GM12878 (cell line): ENCODE results near the gene PRR16. TPM values are rescaled to one million over a fixed set of nuclear protein-coding genes. Genes with fewer than 3 reads are reported as not detected.

ENCODE experiments used
- ATAC-seq: fragments of 200-7000 bp; cut with Tn5 transposase; 3 replicates; pipeline ENCODE4 v1.9.1; 2020; ENCODE audit warnings: mild to moderate bottlenecking, moderate library complexity
- BruUV-seq: library from RNA; stranded (reverse); fragments of 400-500 nt; replicated peaks from 2 replicates; lab custom pipeline; 2021; lab: Mats Ljungman, UMichigan
- CTCF ChIA-PET: fragments of 300-600 bp; sonication (Branson Sonifier 250); formaldehyde crosslinking; extraction: SDS; loops from one replicate; lab custom pipeline; 2021; ENCODE audit warnings: inconsistent platforms; lab: Yijun Ruan, JAX
- POLR2A ChIA-PET: fragments of 350-600 bp; formaldehyde crosslinking; extraction: SDS; loops from one replicate; lab custom pipeline; 2021; ENCODE audit warnings: inconsistent platforms; lab: Charles Lee
- RAD21 ChIA-PET: fragments of 300-600 bp; sonication (Branson Sonifier 250); formaldehyde crosslinking; loops from one replicate; lab custom pipeline; 2023; ENCODE audit warnings: antibody characterized with exemption; ENCODE audit not compliant: unreplicated experiment; lab: Charles Lee
- SMC1A ChIA-PET: fragments of 300-600 bp; sonication (Branson Sonifier 250); formaldehyde crosslinking; loops from one replicate; lab custom pipeline; 2023; ENCODE audit not compliant: unreplicated experiment, uncharacterized antibody; lab: Charles Lee
- DNase-seq: peaks from one replicate; pipeline ENCODE4 v3.0.0-alpha.2; 2011; ENCODE audit warnings: low read depth, low spot score
- FAIRE-seq: peaks from 3 replicates; lab custom pipeline; 2011; peaks lifted over from hg19 to GRCh38; lab: Jason Lieb, UNC
- H2AFZ ChIP-seq: 2 replicates; pipeline ENCODE4 v1.6.0; 2011; ENCODE audit warnings: low read depth, low read length, control low read depth; ENCODE audit not compliant: control insufficient read depth
- H3K27ac ChIP-seq: 2 replicates; pipeline ENCODE4 v1.5.1; 2011; ENCODE audit warnings: control low read depth; ENCODE audit not compliant: control insufficient read depth, insufficient read depth
- H3K27me3 ChIP-seq, 2 experiments: replicated peaks in 1 of 2; 2 replicates each; pipeline versions ENCODE4 v1.6.0 to v1.6.1; 2011; ENCODE audit warnings: low read length in 1 of 2; ENCODE audit not compliant: control insufficient read depth in 2 of 2, insufficient read depth in 2 of 2
- H3K36me3 ChIP-seq, 2 experiments: 2 replicates each; pipeline ENCODE4 v1.5.1; 2011; ENCODE audit warnings: low read length in 1 of 2; ENCODE audit not compliant: control insufficient read depth in 2 of 2, insufficient read depth in 2 of 2
- H3K4me1 ChIP-seq: 2 replicates; pipeline ENCODE4 v1.6.1; 2011; ENCODE audit warnings: mild to moderate bottlenecking, low read length, moderate library complexity, mixed read lengths; ENCODE audit not compliant: control insufficient read depth, insufficient read depth
- H3K4me2 ChIP-seq: 2 replicates; pipeline ENCODE4 v1.6.0; 2011; ENCODE audit warnings: control low read depth; ENCODE audit not compliant: control insufficient read depth, insufficient read depth
- H3K4me3 ChIP-seq: fragments of 200-600 bp; sonication (generic); 2 replicates; pipeline ENCODE4 v1.5.1; 2016
- H3K79me2 ChIP-seq: 2 replicates; pipeline ENCODE4 v1.6.0; 2011; ENCODE audit warnings: low read length; ENCODE audit not compliant: control insufficient read depth, insufficient read depth
- H3K9ac ChIP-seq: 2 replicates; pipeline ENCODE4 v1.8.0; 2011; ENCODE audit warnings: low read length, control low read depth, mixed read lengths; ENCODE audit not compliant: control insufficient read depth, insufficient read depth
- H3K9me3 ChIP-seq: replicated peaks from 3 replicates; pipeline ENCODE4 v1.5.1; 2011; ENCODE audit warnings: mild to moderate bottlenecking, low read length; ENCODE audit not compliant: control insufficient read depth, insufficient read depth
- H4K20me1 ChIP-seq: 2 replicates; pipeline ENCODE4 v1.6.0; 2011; ENCODE audit not compliant: control insufficient read depth, insufficient read depth
- CBX5 ChIP-seq: sonication (generic); IDR thresholded peaks from 2 replicates; pipeline ENCODE4 v1.6.1; 2016; ENCODE audit warnings: low read depth, moderate library complexity, mild to moderate bottlenecking, inconsistent platforms
- HDAC6 ChIP-seq: fragments of 200-600 bp; sonication (generic); IDR thresholded peaks from one replicate; pipeline ENCODE4 v1.8.0; 2017; ENCODE audit warnings: antibody characterized with exemption; ENCODE audit not compliant: unreplicated experiment
- JUNB ChIP-seq: IDR thresholded peaks from 2 replicates; pipeline ENCODE4 v1.6.1; 2016; ENCODE audit warnings: antibody characterized with exemption, mild to moderate bottlenecking
- NFIC ChIP-seq: IDR thresholded peaks from 2 replicates; pipeline ENCODE4 v1.6.1; 2012; ENCODE audit warnings: low read depth, mild to moderate bottlenecking, inconsistent platforms, low read length, moderate library complexity
- NFYA ChIP-seq: IDR thresholded peaks from 2 replicates; pipeline ENCODE4 v1.6.1; 2011; ENCODE audit warnings: low read depth, mild to moderate bottlenecking, low read length, improper control_type of control experiment, borderline replicate concordance
- NR2C2 ChIP-seq: IDR thresholded peaks from 2 replicates; pipeline ENCODE4 v1.6.1; 2011; ENCODE audit warnings: borderline replicate concordance, low read depth; ENCODE audit not compliant: control insufficient read depth, insufficient read length
- RAD51 ChIP-seq: fragments of 450-650 bp; IDR thresholded peaks from 2 replicates; pipeline ENCODE4 v1.6.1; 2016; ENCODE audit warnings: moderate library complexity, mild to moderate bottlenecking, inconsistent platforms
- RB1 ChIP-seq: fragments of 450-650 bp; formaldehyde crosslinking; IDR thresholded peaks from 2 replicates; pipeline ENCODE4 v1.6.1; 2017; ENCODE audit warnings: mild to moderate bottlenecking, borderline replicate concordance
- TARDBP ChIP-seq: IDR thresholded peaks from 2 replicates; pipeline ENCODE4 v1.6.1; 2016; ENCODE audit warnings: borderline replicate concordance
- WGBS: methylation state at CpG from one replicate; pipeline ENCODE4 v1.1.6; 2016; ENCODE audit warnings: low lambda C conversion rate; ENCODE audit not compliant: insufficient replicate concordance, insufficient coverage; ENCODE audit errors: missing lambda C conversion rate; 5-methylcytosine and 5-hydroxymethylcytosine counted together
- in situ Hi-C: fragments of 300-500 bp; cut with MboI; formaldehyde crosslinking; loops from 9 replicates; pipeline ENCODE4 v1.14.3; 2018; ENCODE audit warnings: mixed read lengths
- intact Hi-C: fragments of 100-400 bp; cut with micrococcal nuclease; formaldehyde crosslinking; loops from one replicate; pipeline ENCODE4 v1.14.2; 2022; ENCODE audit not compliant: unreplicated experiment
- polyA plus RNA-seq, 11 experiments: library from polyadenylated mRNA; depleted of rRNA in 4 of 11; unstranded in 6 of 11; stranded (reverse) in 5 of 11; fragments of >200 nt; fragmentation: Nextera tagmentation in 4 of 11; fragmentation: Illumina TruSeq in 1 of 11; extraction: Ambion mirVana in 4 of 11; extraction: Trizol in 1 of 11; gene quantifications; 1 replicate in 1 of 11; 2 replicates in 10 of 11; pipeline versions ENCODE4 v1.2.1 to v1.2.3, GENCODE V29; 2011 to 2016; ENCODE audit warnings: inconsistent platforms in 2 of 11, missing spikeins in 2 of 11, low read depth in 1 of 11
- total RNA-seq, 4 experiments: library from RNA; depleted of rRNA in 3 of 4; stranded (reverse); fragments of >200 nt in 3 of 4; fragmentation: Illumina TruSeq in 1 of 4; extraction: Trizol in 1 of 4; gene quantifications; 2 replicates each; pipeline versions ENCODE4 v1.2.1 to v1.2.3, GENCODE V29; 2013 to 2021
- TF ChIP-seq, protein P1 (sequence below): fragments of 450-650 bp; IDR thresholded peaks from 2 replicates; pipeline ENCODE4 v1.6.1; 2017; ENCODE audit warnings: mild to moderate bottlenecking, low read depth, inconsistent platforms; ENCODE audit not compliant: poor library complexity, severe bottlenecking
- TF ChIP-seq, protein P2 (sequence below), 3 experiments: IDR thresholded peaks in 2 of 3; conservative IDR thresholded peaks in 1 of 3; 2 replicates each; pipeline ENCODE4 v1.5.1; 2011; ENCODE audit warnings: low read depth in 3 of 3, low read length in 3 of 3, mild to moderate bottlenecking in 3 of 3, control low read depth in 2 of 3, moderate library complexity in 2 of 3, inconsistent platforms in 1 of 3, mixed read lengths in 1 of 3; ENCODE audit not compliant: control insufficient read depth in 2 of 3, insufficient read depth in 1 of 3; ENCODE audit errors: extremely low read depth in 1 of 3
- TF ChIP-seq, protein P3 (sequence below): IDR thresholded peaks from 2 replicates; pipeline ENCODE4 v1.6.1; 2012; ENCODE audit warnings: low read length, inconsistent platforms
- TF ChIP-seq, protein P4 (sequence below): IDR thresholded peaks from 2 replicates; pipeline ENCODE4 v1.6.1; 2012; ENCODE audit warnings: low read depth, low read length, improper control_type of control experiment
- TF ChIP-seq, protein P5 (sequence below): fragments of 450-650 bp; IDR thresholded peaks from 2 replicates; pipeline ENCODE4 v1.6.1; 2017; ENCODE audit warnings: mild to moderate bottlenecking, moderate library complexity

Gene PRR16
- total and polyA plus RNA-seq, 10 of the 15 experiments (the other 5 are each of a cell fraction or from before 2014, with no cell fraction given), result not detected

DNA sequence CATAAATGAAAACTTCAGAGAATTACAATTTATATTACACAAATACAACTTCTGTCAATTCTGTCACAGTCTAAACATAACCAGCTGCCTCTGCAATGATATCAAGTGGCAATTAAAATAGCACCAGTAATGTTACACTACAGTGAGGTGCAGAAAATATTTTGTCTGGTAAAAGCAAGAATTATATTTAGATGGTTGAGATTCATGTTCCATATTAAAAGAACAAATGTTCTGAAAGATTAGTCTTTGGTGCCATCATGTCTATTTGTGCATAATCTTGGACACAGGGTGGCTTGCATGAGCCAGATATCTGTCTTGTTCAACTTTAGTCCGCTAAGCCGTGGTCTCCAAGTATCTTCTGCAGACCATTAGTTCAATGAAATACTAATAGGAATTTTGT lies 29.0 kb upstream of the PRR16 start:
- Histone ChIP-seq H3K36me3 (no peaks in the 10 kb centered on the region), H3K79me2 (no peaks in the 10 kb centered on the region), H2AFZ (no peak overlapping the region), H3K27ac (no peak overlapping the region), H3K9me3 (no peaks in the 10 kb centered on the region), H3K4me2 (no peak overlapping the region), H3K27me3 (no peaks in the 10 kb centered on the region), H4K20me1 (no peaks in the 10 kb centered on the region), H3K4me3 (no peak overlapping the region), H3K9ac (no peak overlapping the region), H3K4me1 (no peaks in the 10 kb centered on the region)
- ChIA-PET CTCF (no interaction called here), RAD21 (no interaction called here), SMC1A (no interaction called here), POLR2A (no interaction called here)
- ATAC-seq (no peak), FAIRE-seq (no peak), DNase-seq (no peak)
- BruUV-seq, result no TSS peak
- in situ Hi-C loops (no loop called here), intact Hi-C loops (no loop called here)
- WGBS, result 26% methylated on average over 2 of the region's 2 CpGs
- TF ChIP-seq HDAC6, result no peak
- TF ChIP-seq, protein P1, sequence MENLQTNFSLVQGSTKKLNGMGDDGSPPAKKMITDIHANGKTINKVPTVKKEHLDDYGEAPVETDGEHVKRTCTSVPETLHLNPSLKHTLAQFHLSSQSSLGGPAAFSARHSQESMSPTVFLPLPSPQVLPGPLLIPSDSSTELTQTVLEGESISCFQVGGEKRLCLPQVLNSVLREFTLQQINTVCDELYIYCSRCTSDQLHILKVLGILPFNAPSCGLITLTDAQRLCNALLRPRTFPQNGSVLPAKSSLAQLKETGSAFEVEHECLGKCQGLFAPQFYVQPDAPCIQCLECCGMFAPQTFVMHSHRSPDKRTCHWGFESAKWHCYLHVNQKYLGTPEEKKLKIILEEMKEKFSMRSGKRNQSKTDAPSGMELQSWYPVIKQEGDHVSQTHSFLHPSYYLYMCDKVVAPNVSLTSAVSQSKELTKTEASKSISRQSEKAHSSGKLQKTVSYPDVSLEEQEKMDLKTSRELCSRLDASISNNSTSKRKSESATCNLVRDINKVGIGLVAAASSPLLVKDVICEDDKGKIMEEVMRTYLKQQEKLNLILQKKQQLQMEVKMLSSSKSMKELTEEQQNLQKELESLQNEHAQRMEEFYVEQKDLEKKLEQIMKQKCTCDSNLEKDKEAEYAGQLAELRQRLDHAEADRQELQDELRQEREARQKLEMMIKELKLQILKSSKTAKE, result no peak
- TF ChIP-seq NFYA, result no peak
- TF ChIP-seq, protein P2, sequence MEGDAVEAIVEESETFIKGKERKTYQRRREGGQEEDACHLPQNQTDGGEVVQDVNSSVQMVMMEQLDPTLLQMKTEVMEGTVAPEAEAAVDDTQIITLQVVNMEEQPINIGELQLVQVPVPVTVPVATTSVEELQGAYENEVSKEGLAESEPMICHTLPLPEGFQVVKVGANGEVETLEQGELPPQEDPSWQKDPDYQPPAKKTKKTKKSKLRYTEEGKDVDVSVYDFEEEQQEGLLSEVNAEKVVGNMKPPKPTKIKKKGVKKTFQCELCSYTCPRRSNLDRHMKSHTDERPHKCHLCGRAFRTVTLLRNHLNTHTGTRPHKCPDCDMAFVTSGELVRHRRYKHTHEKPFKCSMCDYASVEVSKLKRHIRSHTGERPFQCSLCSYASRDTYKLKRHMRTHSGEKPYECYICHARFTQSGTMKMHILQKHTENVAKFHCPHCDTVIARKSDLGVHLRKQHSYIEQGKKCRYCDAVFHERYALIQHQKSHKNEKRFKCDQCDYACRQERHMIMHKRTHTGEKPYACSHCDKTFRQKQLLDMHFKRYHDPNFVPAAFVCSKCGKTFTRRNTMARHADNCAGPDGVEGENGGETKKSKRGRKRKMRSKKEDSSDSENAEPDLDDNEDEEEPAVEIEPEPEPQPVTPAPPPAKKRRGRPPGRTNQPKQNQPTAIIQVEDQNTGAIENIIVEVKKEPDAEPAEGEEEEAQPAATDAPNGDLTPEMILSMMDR (IDR thresholded peaks at IDR 0.05 in 2 of 3, conservative IDR thresholded peaks at IDR 0.05 in 1 of 3; ENCODE audit: control insufficient read depth in 2 of 3, extremely low read depth in 1 of 3, insufficient read depth in 1 of 3, low read depth in 3 of 3, low read length in 3 of 3), result no peak
- TF ChIP-seq, protein P3, sequence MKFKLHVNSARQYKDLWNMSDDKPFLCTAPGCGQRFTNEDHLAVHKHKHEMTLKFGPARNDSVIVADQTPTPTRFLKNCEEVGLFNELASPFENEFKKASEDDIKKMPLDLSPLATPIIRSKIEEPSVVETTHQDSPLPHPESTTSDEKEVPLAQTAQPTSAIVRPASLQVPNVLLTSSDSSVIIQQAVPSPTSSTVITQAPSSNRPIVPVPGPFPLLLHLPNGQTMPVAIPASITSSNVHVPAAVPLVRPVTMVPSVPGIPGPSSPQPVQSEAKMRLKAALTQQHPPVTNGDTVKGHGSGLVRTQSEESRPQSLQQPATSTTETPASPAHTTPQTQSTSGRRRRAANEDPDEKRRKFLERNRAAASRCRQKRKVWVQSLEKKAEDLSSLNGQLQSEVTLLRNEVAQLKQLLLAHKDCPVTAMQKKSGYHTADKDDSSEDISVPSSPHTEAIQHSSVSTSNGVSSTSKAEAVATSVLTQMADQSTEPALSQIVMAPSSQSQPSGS, result no peak
- TF ChIP-seq JUNB, result no peak
- no peak for TF ChIP-seq NFIC
- no peak for TF ChIP-seq TARDBP
- no peak for TF ChIP-seq CBX5
- TF ChIP-seq RB1, result no peak
- no peak for TF ChIP-seq NR2C2
- TF ChIP-seq RAD51, result no peak
- TF ChIP-seq, protein P4, sequence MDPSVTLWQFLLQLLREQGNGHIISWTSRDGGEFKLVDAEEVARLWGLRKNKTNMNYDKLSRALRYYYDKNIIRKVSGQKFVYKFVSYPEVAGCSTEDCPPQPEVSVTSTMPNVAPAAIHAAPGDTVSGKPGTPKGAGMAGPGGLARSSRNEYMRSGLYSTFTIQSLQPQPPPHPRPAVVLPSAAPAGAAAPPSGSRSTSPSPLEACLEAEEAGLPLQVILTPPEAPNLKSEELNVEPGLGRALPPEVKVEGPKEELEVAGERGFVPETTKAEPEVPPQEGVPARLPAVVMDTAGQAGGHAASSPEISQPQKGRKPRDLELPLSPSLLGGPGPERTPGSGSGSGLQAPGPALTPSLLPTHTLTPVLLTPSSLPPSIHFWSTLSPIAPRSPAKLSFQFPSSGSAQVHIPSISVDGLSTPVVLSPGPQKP, result no peak
- TF ChIP-seq, protein P5, sequence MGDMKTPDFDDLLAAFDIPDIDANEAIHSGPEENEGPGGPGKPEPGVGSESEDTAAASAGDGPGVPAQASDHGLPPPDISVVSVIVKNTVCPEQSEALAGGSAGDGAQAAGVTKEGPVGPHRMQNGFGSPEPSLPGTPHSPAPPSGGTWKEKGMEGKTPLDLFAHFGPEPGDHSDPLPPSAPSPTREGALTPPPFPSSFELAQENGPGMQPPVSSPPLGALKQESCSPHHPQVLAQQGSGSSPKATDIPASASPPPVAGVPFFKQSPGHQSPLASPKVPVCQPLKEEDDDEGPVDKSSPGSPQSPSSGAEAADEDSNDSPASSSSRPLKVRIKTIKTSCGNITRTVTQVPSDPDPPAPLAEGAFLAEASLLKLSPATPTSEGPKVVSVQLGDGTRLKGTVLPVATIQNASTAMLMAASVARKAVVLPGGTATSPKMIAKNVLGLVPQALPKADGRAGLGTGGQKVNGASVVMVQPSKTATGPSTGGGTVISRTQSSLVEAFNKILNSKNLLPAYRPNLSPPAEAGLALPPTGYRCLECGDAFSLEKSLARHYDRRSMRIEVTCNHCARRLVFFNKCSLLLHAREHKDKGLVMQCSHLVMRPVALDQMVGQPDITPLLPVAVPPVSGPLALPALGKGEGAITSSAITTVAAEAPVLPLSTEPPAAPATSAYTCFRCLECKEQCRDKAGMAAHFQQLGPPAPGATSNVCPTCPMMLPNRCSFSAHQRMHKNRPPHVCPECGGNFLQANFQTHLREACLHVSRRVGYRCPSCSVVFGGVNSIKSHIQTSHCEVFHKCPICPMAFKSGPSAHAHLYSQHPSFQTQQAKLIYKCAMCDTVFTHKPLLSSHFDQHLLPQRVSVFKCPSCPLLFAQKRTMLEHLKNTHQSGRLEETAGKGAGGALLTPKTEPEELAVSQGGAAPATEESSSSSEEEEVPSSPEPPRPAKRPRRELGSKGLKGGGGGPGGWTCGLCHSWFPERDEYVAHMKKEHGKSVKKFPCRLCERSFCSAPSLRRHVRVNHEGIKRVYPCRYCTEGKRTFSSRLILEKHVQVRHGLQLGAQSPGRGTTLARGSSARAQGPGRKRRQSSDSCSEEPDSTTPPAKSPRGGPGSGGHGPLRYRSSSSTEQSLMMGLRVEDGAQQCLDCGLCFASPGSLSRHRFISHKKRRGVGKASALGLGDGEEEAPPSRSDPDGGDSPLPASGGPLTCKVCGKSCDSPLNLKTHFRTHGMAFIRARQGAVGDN, result no peak
